ENCODE results near the gene PSMA4.
"Not testable (repeated sequence)": the region's sequence is repeated elsewhere in the genome, so short reads cannot be mapped to it uniquely, and the experiment has no call there.

PSMA4 gene

DNA sequence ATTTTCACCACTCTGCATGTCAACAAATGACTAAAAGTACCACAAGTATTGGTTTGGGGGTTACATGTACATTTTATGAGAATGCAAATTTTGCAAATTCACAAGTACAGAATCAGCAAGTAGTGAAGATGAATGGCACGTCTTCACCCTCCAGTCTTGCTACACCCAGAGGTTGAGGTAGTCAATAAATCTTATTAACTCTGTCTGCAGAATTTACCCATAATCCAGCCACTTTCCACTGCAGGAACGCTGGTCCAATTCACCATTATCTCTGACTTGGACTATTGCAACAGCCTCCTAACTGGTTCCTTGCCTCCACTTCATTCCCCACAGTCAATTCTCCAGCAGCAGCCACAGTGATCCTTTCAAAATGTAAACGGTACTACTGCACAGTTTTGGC is 10.6 kb downstream of the PSMA4 start:
- H4K8ac ChIP-seq (ENCODE audit: low read depth, low read length), result no peak overlapping the region
- no peak overlapping the region for H2BK5ac ChIP-seq (ENCODE audit: low read length)
- no peaks in the 10 kb centered on the region for H3K4me1 ChIP-seq (ENCODE audit: control insufficient read depth in 2 of 2, insufficient read depth in 1 of 2, low read depth in 1 of 2, low read length in 2 of 2)
- H2AK5ac ChIP-seq (ENCODE audit: low read depth, low read length), result no peak overlapping the region
- no peaks in the 10 kb centered on the region for H3K9me3 ChIP-seq (replicated peaks in 1 of 2; ENCODE audit: control insufficient read depth in 2 of 2, insufficient read depth in 1 of 2, low read depth in 1 of 2, low read length in 2 of 2)
- H3K27ac ChIP-seq (replicated peaks; ENCODE audit: low read length), result no peak overlapping the region
- no peak overlapping the region for H3K14ac ChIP-seq (ENCODE audit: low read length)
- no CpG with 5 or more reads among the region's 3 CpGs for WGBS, 2 donors (ENCODE audit: extremely low coverage in 2 of 2, insufficient read length in 2 of 2, insufficient replicate concordance in 1 of 2)
- no peaks in the 10 kb centered on the region for H3K27me3 ChIP-seq (ENCODE audit: control insufficient read depth in 3 of 3, insufficient read depth in 3 of 3, low read depth in 1 of 3, low read length in 3 of 3)
- no peak overlapping the region for H3K4me2 ChIP-seq (ENCODE audit: insufficient read depth, low read length, poor library complexity, severe bottlenecking)
- H3K36me3 ChIP-seq (replicated peaks in 1 of 2; ENCODE audit: control insufficient read depth in 2 of 2, insufficient read depth in 2 of 2, low read length in 2 of 2), result peaks cover 25 to 54% of the 10 kb centered on the region in 2 donors
- no peak overlapping the region for H3K4me3 ChIP-seq (ENCODE audit: low read length in 2 of 2)
- H3K4ac ChIP-seq (ENCODE audit: low read length), result no peak overlapping the region
- H2BK120ac ChIP-seq (ENCODE audit: low read depth, low read length), result no peak overlapping the region
- H2BK12ac ChIP-seq (ENCODE audit: low read length), result no peak overlapping the region
- H3K79me1 ChIP-seq (ENCODE audit: low read depth, low read length), result no peaks in the 10 kb centered on the region
- no peak overlapping the region for H3K23ac ChIP-seq (ENCODE audit: low read depth, low read length, poor library complexity)
- no peak overlapping the region for H2AFZ ChIP-seq (ENCODE audit: low read length)
- no peak overlapping the region for H4K91ac ChIP-seq (ENCODE audit: low read depth, low read length, poor library complexity)
- H3K9ac ChIP-seq (ENCODE audit: low read depth, low read length, poor library complexity), result no peak overlapping the region
- H3K18ac ChIP-seq (ENCODE audit: low read length), result no peak overlapping the region
- no peak overlapping the region for H2BK15ac ChIP-seq (ENCODE audit: low read length)
- DNase-seq (ENCODE audit: low spot score), result no peak

DNA sequence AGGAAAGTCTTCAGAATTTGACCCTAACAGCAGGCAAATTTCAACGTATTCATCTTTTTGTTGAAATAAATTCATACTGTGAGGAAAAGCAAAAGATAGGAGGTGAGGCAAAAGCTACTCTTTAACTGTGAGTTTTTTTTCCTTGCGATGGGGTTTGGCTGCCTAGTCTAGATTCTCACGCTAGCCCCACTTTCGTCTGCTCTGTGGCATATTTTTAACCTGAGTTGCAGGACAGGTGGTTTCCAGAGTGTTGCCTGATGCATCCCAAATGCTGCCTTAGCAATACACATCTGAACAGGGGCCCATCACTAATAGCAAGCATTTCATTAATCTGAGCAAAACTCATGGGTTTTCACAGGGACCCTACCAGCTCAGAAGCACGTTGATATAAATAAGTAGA is 11.7 kb downstream of the PSMA4 start:
- H2BK5ac ChIP-seq (ENCODE audit: low read length), result no peak overlapping the region
- H2BK12ac ChIP-seq (ENCODE audit: low read length), result no peak overlapping the region
- no peaks in the 10 kb centered on the region for H3K27me3 ChIP-seq (ENCODE audit: control insufficient read depth in 3 of 3, insufficient read depth in 3 of 3, low read depth in 1 of 3, low read length in 3 of 3)
- H3K79me1 ChIP-seq (ENCODE audit: low read depth, low read length), result no peaks in the 10 kb centered on the region
- H3K4ac ChIP-seq (ENCODE audit: low read length), result no peak overlapping the region
- no CpG with 5 or more reads among the region's 5 CpGs for WGBS, 2 donors (ENCODE audit: extremely low coverage in 2 of 2, insufficient read length in 2 of 2, insufficient replicate concordance in 1 of 2)
- H2AK5ac ChIP-seq (ENCODE audit: low read depth, low read length), result no peak overlapping the region
- no peak overlapping the region for H3K18ac ChIP-seq (ENCODE audit: low read length)
- H3K23ac ChIP-seq (ENCODE audit: low read depth, low read length, poor library complexity), result no peak overlapping the region
- DNase-seq (ENCODE audit: low spot score), result no peak
- H2AFZ ChIP-seq (ENCODE audit: low read length), result no peak overlapping the region
- H3K4me3 ChIP-seq (ENCODE audit: low read length in 2 of 2), result no peak overlapping the region
- H3K9ac ChIP-seq (ENCODE audit: low read depth, low read length, poor library complexity), result no peak overlapping the region
- H2BK15ac ChIP-seq (ENCODE audit: low read length), result no peak overlapping the region
- H2BK120ac ChIP-seq (ENCODE audit: low read depth, low read length), result no peak overlapping the region
- H3K4me2 ChIP-seq (ENCODE audit: insufficient read depth, low read length, poor library complexity, severe bottlenecking), result no peak overlapping the region
- H3K36me3 ChIP-seq (replicated peaks in 1 of 2; ENCODE audit: control insufficient read depth in 2 of 2, insufficient read depth in 2 of 2, low read length in 2 of 2), result peaks cover 20 to 44% of the 10 kb centered on the region in 2 donors
- no peaks in the 10 kb centered on the region for H3K9me3 ChIP-seq (replicated peaks in 1 of 2; ENCODE audit: control insufficient read depth in 2 of 2, insufficient read depth in 1 of 2, low read depth in 1 of 2, low read length in 2 of 2)
- no peak overlapping the region for H3K27ac ChIP-seq (replicated peaks; ENCODE audit: low read length)
- H4K8ac ChIP-seq (ENCODE audit: low read depth, low read length), result no peak overlapping the region
- H3K14ac ChIP-seq (ENCODE audit: low read length), result no peak overlapping the region
- H3K4me1 ChIP-seq (ENCODE audit: control insufficient read depth in 2 of 2, insufficient read depth in 1 of 2, low read depth in 1 of 2, low read length in 2 of 2), result no peaks in the 10 kb centered on the region
- no peak overlapping the region for H4K91ac ChIP-seq (ENCODE audit: low read depth, low read length, poor library complexity)

GRCh38 chr15:78552597-78552996 is 12.4 kb downstream of the PSMA4 start:
- Histone ChIP-seq H2BK120ac (ENCODE audit: low read depth, low read length) (no peak overlapping the region), H2AK5ac (ENCODE audit: low read depth, low read length) (no peak overlapping the region), H2BK5ac (ENCODE audit: low read length) (no peak overlapping the region), H3K18ac (ENCODE audit: low read length) (no peak overlapping the region), H3K79me1 (ENCODE audit: low read depth, low read length) (no peaks in the 10 kb centered on the region), H3K36me3 (replicated peaks in 1 of 2; ENCODE audit: control insufficient read depth in 2 of 2, insufficient read depth in 2 of 2, low read length in 2 of 2) (peaks cover 18 to 37% of the 10 kb centered on the region in 2 donors), H2BK12ac (ENCODE audit: low read length) (no peak overlapping the region), H3K9ac (ENCODE audit: low read depth, low read length, poor library complexity) (no peak overlapping the region), H3K27me3 (ENCODE audit: control insufficient read depth in 3 of 3, insufficient read depth in 3 of 3, low read depth in 1 of 3, low read length in 3 of 3) (no peaks in the 10 kb centered on the region), H3K4me3 (ENCODE audit: low read length in 2 of 2) (no peak overlapping the region), H3K27ac (replicated peaks; ENCODE audit: low read length) (no peak overlapping the region), H3K4ac (ENCODE audit: low read length) (no peak overlapping the region), H3K23ac (ENCODE audit: low read depth, low read length, poor library complexity) (no peak overlapping the region), H2BK15ac (ENCODE audit: low read length) (no peak overlapping the region), H3K9me3 (replicated peaks in 1 of 2; ENCODE audit: control insufficient read depth in 2 of 2, insufficient read depth in 1 of 2, low read depth in 1 of 2, low read length in 2 of 2) (no peaks in the 10 kb centered on the region), H4K91ac (ENCODE audit: low read depth, low read length, poor library complexity) (no peak overlapping the region), H3K4me1 (ENCODE audit: control insufficient read depth in 2 of 2, insufficient read depth in 1 of 2, low read depth in 1 of 2, low read length in 2 of 2) (no peaks in the 10 kb centered on the region), H2AFZ (ENCODE audit: low read length) (no peak overlapping the region), H3K4me2 (ENCODE audit: insufficient read depth, low read length, poor library complexity, severe bottlenecking) (no peak overlapping the region), H3K14ac (ENCODE audit: low read length) (no peak overlapping the region), H4K8ac (ENCODE audit: low read depth, low read length) (no peak overlapping the region)
- WGBS, 2 donors (ENCODE audit: extremely low coverage in 2 of 2, insufficient read length in 2 of 2, insufficient replicate concordance in 1 of 2), result no CpG with 5 or more reads among the region's 5 CpGs
- no peak for DNase-seq (ENCODE audit: low spot score)

GRCh38 chr15:78560201-78560600 is 20.0 kb downstream of the PSMA4 start:
- not testable (repeated sequence) for H3K23ac ChIP-seq (ENCODE audit: low read depth, low read length, poor library complexity); H3K4ac ChIP-seq (ENCODE audit: low read length); H2BK12ac ChIP-seq (ENCODE audit: low read length); H2AK5ac ChIP-seq (ENCODE audit: low read depth, low read length); H3K36me3 ChIP-seq (replicated peaks in 1 of 2; ENCODE audit: control insufficient read depth in 2 of 2, insufficient read depth in 2 of 2, low read length in 2 of 2); H3K9me3 ChIP-seq (replicated peaks in 1 of 2; ENCODE audit: control insufficient read depth in 2 of 2, insufficient read depth in 1 of 2, low read depth in 1 of 2, low read length in 2 of 2); H3K9ac ChIP-seq (ENCODE audit: low read depth, low read length, poor library complexity); H2BK5ac ChIP-seq (ENCODE audit: low read length); H4K91ac ChIP-seq (ENCODE audit: low read depth, low read length, poor library complexity); H3K79me1 ChIP-seq (ENCODE audit: low read depth, low read length); H3K27ac ChIP-seq (replicated peaks; ENCODE audit: low read length); H3K4me3 ChIP-seq (ENCODE audit: low read length in 2 of 2); DNase-seq (ENCODE audit: low spot score); H4K8ac ChIP-seq (ENCODE audit: low read depth, low read length); H3K18ac ChIP-seq (ENCODE audit: low read length); H2BK120ac ChIP-seq (ENCODE audit: low read depth, low read length); H2AFZ ChIP-seq (ENCODE audit: low read length); H3K4me2 ChIP-seq (ENCODE audit: insufficient read depth, low read length, poor library complexity, severe bottlenecking); H2BK15ac ChIP-seq (ENCODE audit: low read length); H3K14ac ChIP-seq (ENCODE audit: low read length); H3K4me1 ChIP-seq (ENCODE audit: control insufficient read depth in 2 of 2, insufficient read depth in 1 of 2, low read depth in 1 of 2, low read length in 2 of 2)
- H3K27me3 ChIP-seq (ENCODE audit: control insufficient read depth in 3 of 3, insufficient read depth in 3 of 3, low read depth in 1 of 3, low read length in 3 of 3), result peaks cover 0 to 20% (median 0%) of the 10 kb centered on the region in 3 experiments
- no CpG with 5 or more reads among the region's 10 CpGs for WGBS, 2 donors (ENCODE audit: extremely low coverage in 2 of 2, insufficient read length in 2 of 2, insufficient replicate concordance in 1 of 2)
